Measurements from ENCODE around the gene KCNQ1OT1.

The KCNQ1OT1 gene

GRCh38 chr11:2747248-2748027 lies 47.6 kb upstream of the KCNQ1OT1 start:
- Histone ChIP-seq H3K27me3 (ENCODE audit: insufficient read depth, low read length) (no peaks in the 10 kb centered on the region; the same call in 1 of the 2 replicates), H3K4me2 (ENCODE audit: low read length) (no peak overlapping the region), H3K27ac (ENCODE audit: low read depth, low read length, poor library complexity, severe bottlenecking) (no peak overlapping the region), H3K4me1 (ENCODE audit: insufficient read depth, low read length, severe bottlenecking) (no peaks in the 10 kb centered on the region), H3K9me2 (ENCODE audit: low read depth, low read length) (no peaks in the 10 kb centered on the region), H3K79me2 (ENCODE audit: insufficient read depth, low read length) (no peaks in the 10 kb centered on the region), H3K4me3 (ENCODE audit: low read depth, low read length, poor library complexity, severe bottlenecking) (no peak overlapping the region), H2AFZ (ENCODE audit: low read length) (no peak overlapping the region), H4K20me1 (ENCODE audit: insufficient read depth, low read length) (no peaks in the 10 kb centered on the region), H3K9ac (ENCODE audit: low read length) (no peak overlapping the region), H3F3A (ENCODE audit: insufficient read depth, low read length) (no peaks in the 10 kb centered on the region), H3K9me3 (ENCODE audit: low read length) (no peaks in the 10 kb centered on the region), H3K36me3 (ENCODE audit: insufficient read depth, low read length) (no peaks in the 10 kb centered on the region)
- TF ChIP-seq CTCF (IDR thresholded peaks at IDR 0.05; ENCODE audit: low read length) (no peak), EZH2 (IDR thresholded peaks at IDR 0.05; ENCODE audit: borderline replicate concordance, low read length) (no peak)

DNA sequence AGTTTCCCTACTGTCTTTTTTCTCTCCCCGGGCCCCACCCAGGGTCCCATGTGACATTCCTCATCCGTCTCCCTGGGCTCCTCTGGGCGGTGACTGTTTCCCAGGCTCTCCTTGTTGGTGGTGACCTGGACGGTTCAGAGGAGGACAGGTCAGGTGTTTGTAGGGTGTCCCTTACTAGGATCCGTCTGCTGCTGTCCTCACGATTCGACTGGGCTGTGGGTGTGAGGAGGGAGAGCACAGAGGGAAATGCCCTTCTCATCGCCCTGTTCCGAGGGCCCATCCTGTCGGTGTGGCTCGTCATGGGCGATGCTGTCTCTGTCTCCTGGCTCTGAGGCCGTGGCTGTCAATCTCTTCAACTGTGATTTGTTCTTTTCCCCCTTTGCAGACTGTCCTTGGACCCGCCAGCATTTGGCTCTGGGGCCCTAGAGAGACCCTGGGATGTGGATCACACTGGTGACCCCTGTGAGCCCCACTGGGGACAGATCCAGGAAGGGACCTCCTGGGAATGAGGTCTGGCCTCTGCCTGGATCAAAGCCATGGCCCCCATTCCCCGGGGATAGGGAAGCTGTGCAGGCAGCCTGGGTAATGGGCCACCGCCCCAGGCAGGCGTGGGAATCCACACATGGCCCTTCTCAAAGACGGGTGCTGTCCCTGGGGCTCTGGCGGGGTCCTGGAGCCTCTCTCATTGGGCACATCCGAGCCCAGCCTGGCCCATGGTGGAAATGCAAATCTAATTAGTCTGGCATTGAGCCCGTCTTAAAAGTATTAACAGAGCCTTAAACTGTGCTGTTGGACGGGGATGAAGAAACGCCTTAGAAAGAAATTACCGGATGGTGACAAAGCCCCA lies 46.8 kb upstream of the KCNQ1OT1 start:
- TF ChIP-seq CTCF (IDR thresholded peaks at IDR 0.05; ENCODE audit: low read length) (no peak), EZH2 (IDR thresholded peaks at IDR 0.05; ENCODE audit: borderline replicate concordance, low read length) (no peak)
- H3F3A ChIP-seq (ENCODE audit: insufficient read depth, low read length), result no peaks in the 10 kb centered on the region
- no peak overlapping the region for H3K4me3 ChIP-seq (ENCODE audit: low read depth, low read length, poor library complexity, severe bottlenecking)
- H3K36me3 ChIP-seq (ENCODE audit: insufficient read depth, low read length), result no peaks in the 10 kb centered on the region
- H3K9ac ChIP-seq (ENCODE audit: low read length), result no peak overlapping the region
- H3K4me1 ChIP-seq (ENCODE audit: insufficient read depth, low read length, severe bottlenecking), result no peaks in the 10 kb centered on the region
- no peaks in the 10 kb centered on the region; the same call in 1 of the 2 replicates for H3K27me3 ChIP-seq (ENCODE audit: insufficient read depth, low read length)
- H2AFZ ChIP-seq (ENCODE audit: low read length), result no peak overlapping the region
- no peak overlapping the region for H3K4me2 ChIP-seq (ENCODE audit: low read length)
- H3K27ac ChIP-seq (ENCODE audit: low read depth, low read length, poor library complexity, severe bottlenecking), result no peak overlapping the region
- no peaks in the 10 kb centered on the region for H3K9me3 ChIP-seq (ENCODE audit: low read length)
- no peaks in the 10 kb centered on the region for H4K20me1 ChIP-seq (ENCODE audit: insufficient read depth, low read length)
- H3K79me2 ChIP-seq (ENCODE audit: insufficient read depth, low read length), result no peaks in the 10 kb centered on the region
- no peaks in the 10 kb centered on the region for H3K9me2 ChIP-seq (ENCODE audit: low read depth, low read length)

GRCh38 chr11:2745511-2745910 lies 45.7 kb upstream of the KCNQ1OT1 start:
- no peaks in the 10 kb centered on the region for H3K4me1 ChIP-seq (ENCODE audit: insufficient read depth, low read length, severe bottlenecking)
- no peaks in the 10 kb centered on the region for H3K9me3 ChIP-seq (ENCODE audit: low read length)
- no peaks in the 10 kb centered on the region; the same call in 1 of the 2 replicates for H3K27me3 ChIP-seq (ENCODE audit: insufficient read depth, low read length)
- no peaks in the 10 kb centered on the region for H3K9me2 ChIP-seq (ENCODE audit: low read depth, low read length)
- H3K79me2 ChIP-seq (ENCODE audit: insufficient read depth, low read length), result no peaks in the 10 kb centered on the region
- no peaks in the 10 kb centered on the region for H3K36me3 ChIP-seq (ENCODE audit: insufficient read depth, low read length)
- H3K27ac ChIP-seq (ENCODE audit: low read depth, low read length, poor library complexity, severe bottlenecking), result no peak overlapping the region
- no peak overlapping the region for H3K4me3 ChIP-seq (ENCODE audit: low read depth, low read length, poor library complexity, severe bottlenecking)
- no peaks in the 10 kb centered on the region for H3F3A ChIP-seq (ENCODE audit: insufficient read depth, low read length)
- TF ChIP-seq CTCF (IDR thresholded peaks at IDR 0.05; ENCODE audit: low read length), result no peak
- H3K4me2 ChIP-seq (ENCODE audit: low read length), result no peak overlapping the region
- no peak overlapping the region for H2AFZ ChIP-seq (ENCODE audit: low read length)
- H3K9ac ChIP-seq (ENCODE audit: low read length), result no peak overlapping the region
- no peaks in the 10 kb centered on the region for H4K20me1 ChIP-seq (ENCODE audit: insufficient read depth, low read length)

Measured in OCI-LY1 (cell line).